ENCODE results near the gene SEMA3C. TPM values are rescaled to one million over a fixed set of nuclear protein-coding genes. Genes with fewer than 3 reads are reported as not detected.

The SEMA3C gene
- total and polyA plus RNA-seq, 2 donors (not counting 3 experiments of a cell fraction or from before 2014, with no cell fraction given) = 0.01 to 0.09 TPM

GRCh38 chr7:80896906-80897598, 21.8 kb downstream of the SEMA3C start:
- Histone ChIP-seq H3K27me3 (ENCODE audit: control insufficient read depth in 2 of 2, insufficient read depth in 2 of 2, low read length in 2 of 2) (no peaks in the 10 kb centered on the region), H3K27ac (ENCODE audit: insufficient read depth, low read depth, low read length) (no peak overlapping the region), H3K36me3 (ENCODE audit: control insufficient read depth in 2 of 2, extremely low read depth in 1 of 2, insufficient read depth in 2 of 2, low read length in 2 of 2) (no peaks in the 10 kb centered on the region), H3K4me2 (ENCODE audit: insufficient read depth, low read length) (no peak overlapping the region), H2AFZ (ENCODE audit: low read depth, low read length) (no peak overlapping the region), H3K4me1 (ENCODE audit: control insufficient read depth, extremely low read depth, insufficient read depth, low read length) (peaks cover 6% of the 10 kb centered on the region), H3K4me3 (replicated peaks in 1 of 3; ENCODE audit: insufficient read depth in 1 of 3, low read depth in 1 of 3, low read length in 3 of 3) (no peak overlapping the region), H3K9me1 (replicated peaks; ENCODE audit: control insufficient read depth, extremely low read depth, insufficient read depth, low read length) (no peaks in the 10 kb centered on the region), H3K79me2 (ENCODE audit: control insufficient read depth, insufficient read depth, low read length) (no peaks in the 10 kb centered on the region), H4K20me1 (replicated peaks; ENCODE audit: control insufficient read depth, extremely low read depth, insufficient read depth, low read length) (no peaks in the 10 kb centered on the region), H3K9ac (replicated peaks; ENCODE audit: extremely low read depth, insufficient read depth, low read length) (no peak overlapping the region), H3K9me3 (replicated peaks; ENCODE audit: control insufficient read depth, insufficient read depth, low read length) (no peaks in the 10 kb centered on the region)
- dilution Hi-C loops (cut with MboI; ENCODE audit: extremely low pct_ligation_motif_present, low sequenced_read_pairs) (no loop called here), intact Hi-C loops (cut with micrococcal nuclease) (no loop called here)
- FAIRE-seq (no peak), DNase-seq (ENCODE audit: low read depth, low spot score) (no peak)
- BruUV-seq (replicated peaks) = no TSS peak
- no peak for TF ChIP-seq FOS (IDR thresholded peaks at IDR 0.05; ENCODE audit: borderline replicate concordance, insufficient read depth, low read length)
- TF ChIP-seq MYC (IDR thresholded peaks at IDR 0.05; ENCODE audit: low read depth, low read length) = no peak
- no peak for TF ChIP-seq MAX (IDR thresholded peaks at IDR 0.05; ENCODE audit: insufficient read depth, insufficient read length)
- no peak for TF ChIP-seq GATA2 (IDR thresholded peaks at IDR 0.05; ENCODE audit: insufficient read depth, insufficient read length, low read depth, low read length)
- TF ChIP-seq EZH2 (IDR thresholded peaks at IDR 0.05; ENCODE audit: borderline replicate concordance, low read depth, low read length, severe bottlenecking) = no peak
- no peak for TF ChIP-seq CTCF (IDR thresholded peaks at IDR 0.05; ENCODE audit: extremely low read depth in 1 of 2, insufficient read depth in 1 of 2, low read depth in 1 of 2, low read length in 2 of 2)
- TF ChIP-seq JUN (IDR thresholded peaks at IDR 0.05; ENCODE audit: borderline replicate concordance, insufficient read depth, insufficient read length, low read depth) = no peak
- TF ChIP-seq POLR2AphosphoS5 (IDR thresholded peaks at IDR 0.05; ENCODE audit: insufficient read depth, low read depth, low read length) = no peak
- TF ChIP-seq POLR2A (IDR thresholded peaks at IDR 0.05; ENCODE audit: low read depth, low read length) = no peak
- CTCF ChIA-PET = no interaction called here
- POLR2A ChIA-PET = no interaction called here
